Endothelial cell of umbilical vein (primary cell): Measurements from ENCODE around the gene CDHR4. TPM values are rescaled to one million over a fixed set of nuclear protein-coding genes. Genes with fewer than 3 reads are reported as not detected.

Source experiments
- BruUV-seq: library from RNA; stranded (reverse); fragments of 400-500 nt; replicated peaks from 2 replicates; lab custom pipeline; 2021; lab: Mats Ljungman, UMichigan
- CTCF ChIA-PET: fragments of 300-600, 350-600 bp; sonication (Branson Sonifier 250); formaldehyde crosslinking; loops from one replicate; lab custom pipeline; 2021; ENCODE audit warnings: antibody characterized with exemption, inconsistent platforms; lab: Charles Lee
- POLR2A ChIA-PET: fragments of 300-600, 350-600 bp; sonication (Branson Sonifier 250); formaldehyde crosslinking; loops from one replicate; lab custom pipeline; 2021; ENCODE audit warnings: antibody characterized with exemption, inconsistent platforms; lab: Charles Lee
- DNase-seq: peaks from one replicate; pipeline ENCODE4 v3.0.0-alpha.2; 2011; ENCODE audit warnings: low read depth, low spot score
- FAIRE-seq: peaks from 2 replicates; lab custom pipeline; 2011; peaks lifted over from hg19 to GRCh38; lab: Jason Lieb, UNC
- H2AFZ ChIP-seq: 2 replicates; pipeline ENCODE4 v1.6.0; 2012; ENCODE audit warnings: low read depth, low read length, control low read depth, inconsistent platforms
- H3K27ac ChIP-seq: 2 replicates; pipeline ENCODE4 v1.5.1; 2011; ENCODE audit warnings: low read depth, mild to moderate bottlenecking, control low read depth, low read length, moderate library complexity; ENCODE audit not compliant: insufficient read depth
- H3K27me3 ChIP-seq, 2 experiments: 2 replicates each; pipeline versions ENCODE4 v1.6.0 to v1.6.1; 2011; ENCODE audit warnings: low read length in 2 of 2, mixed read lengths in 1 of 2; ENCODE audit not compliant: control insufficient read depth in 2 of 2, insufficient read depth in 2 of 2
- H3K36me3 ChIP-seq, 2 experiments: 2 replicates in 1 of 2; 3 replicates in 1 of 2; pipeline ENCODE4 v1.5.1; 2011; ENCODE audit warnings: low read length in 2 of 2, mild to moderate bottlenecking in 1 of 2, moderate library complexity in 1 of 2; ENCODE audit not compliant: control insufficient read depth in 2 of 2, insufficient read depth in 2 of 2; ENCODE audit errors: extremely low read depth in 1 of 2
- H3K4me1 ChIP-seq: 3 replicates; pipeline ENCODE4 v1.5.1; 2011; ENCODE audit warnings: mild to moderate bottlenecking, low read length; ENCODE audit not compliant: control insufficient read depth, insufficient read depth; ENCODE audit errors: extremely low read depth
- H3K4me2 ChIP-seq: 2 replicates; pipeline ENCODE4 v1.6.1; 2011; ENCODE audit warnings: low read length, control low read depth, mixed read lengths; ENCODE audit not compliant: insufficient read depth
- H3K4me3 ChIP-seq, 3 experiments: fragments of 200-600 bp in 1 of 3; sonication (generic), shearing (Covaris generic) in 1 of 3; replicated peaks in 1 of 3; 2 replicates each; pipeline ENCODE4 v1.5.1; 2011 to 2016; ENCODE audit warnings: control low read depth in 3 of 3, low read length in 3 of 3, mild to moderate bottlenecking in 2 of 3, inconsistent platforms in 1 of 3, low read depth in 1 of 3, moderate library complexity in 1 of 3; ENCODE audit not compliant: insufficient read depth in 1 of 3
- H3K79me2 ChIP-seq: 2 replicates; pipeline ENCODE4 v1.6.0; 2012; ENCODE audit warnings: low read length, inconsistent platforms; ENCODE audit not compliant: control insufficient read depth, insufficient read depth
- H3K9ac ChIP-seq: replicated peaks from 2 replicates; pipeline ENCODE3; 2011; ENCODE audit warnings: low read length, control low read depth; ENCODE audit not compliant: insufficient read depth; ENCODE audit errors: extremely low read depth
- H3K9me1 ChIP-seq: replicated peaks from 3 replicates; pipeline ENCODE4 v1.6.0; 2011; ENCODE audit warnings: mild to moderate bottlenecking, low read length; ENCODE audit not compliant: control insufficient read depth, insufficient read depth; ENCODE audit errors: extremely low read depth
- H3K9me3 ChIP-seq: replicated peaks from 2 replicates; pipeline ENCODE4 v1.5.1; 2012; ENCODE audit warnings: low read length, inconsistent platforms; ENCODE audit not compliant: control insufficient read depth, insufficient read depth
- H4K20me1 ChIP-seq: replicated peaks from 2 replicates; pipeline ENCODE3; 2011; ENCODE audit warnings: mild to moderate bottlenecking, low read length; ENCODE audit not compliant: control insufficient read depth, insufficient read depth; ENCODE audit errors: extremely low read depth
- EZH2 ChIP-seq: IDR thresholded peaks from 2 replicates; pipeline ENCODE4 v1.6.1; 2012; ENCODE audit warnings: borderline replicate concordance, low read depth, mild to moderate bottlenecking, moderate library complexity, low read length, inconsistent platforms; ENCODE audit not compliant: severe bottlenecking
- FOS ChIP-seq: IDR thresholded peaks from 2 replicates; pipeline ENCODE4 v1.6.1; 2011; ENCODE audit warnings: mild to moderate bottlenecking, low read length, moderate library complexity, borderline replicate concordance; ENCODE audit not compliant: insufficient read depth
- GATA2 ChIP-seq: IDR thresholded peaks from 2 replicates; pipeline ENCODE4 v1.7.0; 2011; ENCODE audit warnings: low read depth, mild to moderate bottlenecking, moderate library complexity, mixed read lengths, low read length; ENCODE audit not compliant: insufficient read length, insufficient read depth
- JUN ChIP-seq: IDR thresholded peaks from 2 replicates; pipeline ENCODE4 v1.6.1; 2011; ENCODE audit warnings: borderline replicate concordance, low read depth; ENCODE audit not compliant: insufficient read length, insufficient read depth
- MYC ChIP-seq: IDR thresholded peaks from one replicate; pipeline ENCODE4 v1.6.1; 2011; ENCODE audit warnings: mild to moderate bottlenecking, low read depth, low read length
- POLR2A ChIP-seq: IDR thresholded peaks from 2 replicates; pipeline ENCODE4 v1.6.1; 2012; ENCODE audit warnings: low read depth, mild to moderate bottlenecking, control low read depth, low read length
- POLR2AphosphoS5 ChIP-seq: IDR thresholded peaks from 2 replicates; pipeline ENCODE4 v1.6.1; 2012; ENCODE audit warnings: low read depth, mild to moderate bottlenecking, control low read depth, low read length, moderate library complexity; ENCODE audit not compliant: insufficient read depth
- dilution Hi-C: fragments of 300-500 bp; cut with MboI; formaldehyde crosslinking; loops from one replicate; pipeline ENCODE4 v1.15.0; 2019; ENCODE audit warnings: low sequenced_read_pairs; ENCODE audit not compliant: extremely low pct_ligation_motif_present
- intact Hi-C: fragments of 100-400 bp; cut with micrococcal nuclease; formaldehyde crosslinking; loops from one replicate; pipeline ENCODE4 v1.10.0; 2022
- polyA plus RNA-seq, 4 experiments: library from polyadenylated mRNA; depleted of rRNA in 3 of 4; stranded (reverse) in 3 of 4; unstranded in 1 of 4; fragments of >200 nt; gene quantifications; 2 replicates each; pipeline versions ENCODE4 v1.2.1 to v1.2.3, GENCODE V29; 2011 to 2012; ENCODE audit warnings: missing spikeins in 1 of 4
- total RNA-seq: library from RNA; stranded (reverse); gene quantifications from 2 replicates; pipeline ENCODE4 v1.2.3, GENCODE V29; 2021
- TF ChIP-seq, protein P1 (sequence below): IDR thresholded peaks from 2 replicates; pipeline ENCODE4 v1.6.1; 2011; ENCODE audit not compliant: insufficient read depth, insufficient read length
- TF ChIP-seq, protein P2 (sequence below), 2 donors: IDR thresholded peaks; 1 replicate in 1 of 2; 2 replicates in 1 of 2; pipeline ENCODE4 v1.5.1; 2011; ENCODE audit warnings: low read length in 2 of 2, mild to moderate bottlenecking in 2 of 2, moderate library complexity in 2 of 2, control low read depth in 1 of 2, inconsistent platforms in 1 of 2, low read depth in 1 of 2; ENCODE audit not compliant: insufficient read depth in 1 of 2; ENCODE audit errors: extremely low read depth in 1 of 2

Gene CDHR4
- total and polyA plus RNA-seq, 2 donors (not counting 3 experiments of a cell fraction or from before 2014, with no cell fraction given), result 0.19 TPM; not detected in 1

DNA sequence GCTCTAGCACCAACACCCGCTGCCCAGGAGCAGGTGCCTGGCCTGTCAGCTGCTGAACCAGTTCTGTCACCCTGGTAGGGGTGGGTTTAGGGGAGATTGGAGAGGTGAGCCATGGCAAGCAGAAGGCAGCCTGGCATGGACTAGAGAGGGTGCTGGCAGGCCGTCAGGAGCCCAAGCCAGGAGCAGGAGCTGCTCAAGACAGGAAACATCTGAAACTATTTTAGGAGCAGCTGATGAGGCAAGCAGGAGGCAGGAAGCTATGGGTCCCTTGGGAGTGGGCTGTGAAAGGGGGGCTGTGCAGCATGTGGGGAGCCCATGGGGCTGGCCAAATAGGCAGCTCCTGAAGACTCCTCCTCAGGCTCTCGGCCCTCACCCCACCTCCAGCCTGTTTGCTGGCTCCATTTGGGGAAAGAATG, 5.7 kb upstream of the CDHR4 start:
- BruUV-seq, result no TSS peak
- TF ChIP-seq, protein P1, sequence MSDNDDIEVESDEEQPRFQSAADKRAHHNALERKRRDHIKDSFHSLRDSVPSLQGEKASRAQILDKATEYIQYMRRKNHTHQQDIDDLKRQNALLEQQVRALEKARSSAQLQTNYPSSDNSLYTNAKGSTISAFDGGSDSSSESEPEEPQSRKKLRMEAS, result no peak
- peak; percentile 63 for TF ChIP-seq POLR2AphosphoS5
- no peak for TF ChIP-seq MYC
- TF ChIP-seq JUN, result no peak
- Histone ChIP-seq H3K27ac (peak overlapping the region; percentile 86), H3K27me3 (no peaks in the 10 kb centered on the region), H3K79me2 (no peaks in the 10 kb centered on the region), H2AFZ (no peak overlapping the region), H3K9ac (peak overlapping the region; percentile 75), H3K9me3 (no peaks in the 10 kb centered on the region), H4K20me1 (no peaks in the 10 kb centered on the region), H3K4me1 (peaks cover 39% of the 10 kb centered on the region), H3K4me2 (peak overlapping the region; percentile 28), H3K36me3 (peaks cover 0 to 5% of the 10 kb centered on the region in 2 experiments), H3K9me1 (no peaks in the 10 kb centered on the region), H3K4me3 (peak overlapping the region in 2 of 3 experiments; percentile 31 to 86)
- CTCF ChIA-PET, result interaction anchor here (0.7 to 12.4 kb wide), 10 partner anchors 8 to 135 kb away, joined by 3 to 545 read pairs (median 8); partner anchors contain the start of genes MON1A, RBM6 and UBA7
- FAIRE-seq (peak; percentile 91), DNase-seq (peak; percentile 93)
- POLR2A ChIA-PET, result interaction anchor here (1.2 to 1.9 kb wide), 3 partner anchors 8 to 34 kb away, joined by 4 to 8 read pairs (median 7); partner anchors contain the start of gene UBA7
- dilution Hi-C loops, result no loop called here
- intact Hi-C loops, result loop anchor here (1.0 to 5.0 kb wide), 2 partner anchors 8 to 362 kb away; partner anchors contain the start of gene UBA7

DNA sequence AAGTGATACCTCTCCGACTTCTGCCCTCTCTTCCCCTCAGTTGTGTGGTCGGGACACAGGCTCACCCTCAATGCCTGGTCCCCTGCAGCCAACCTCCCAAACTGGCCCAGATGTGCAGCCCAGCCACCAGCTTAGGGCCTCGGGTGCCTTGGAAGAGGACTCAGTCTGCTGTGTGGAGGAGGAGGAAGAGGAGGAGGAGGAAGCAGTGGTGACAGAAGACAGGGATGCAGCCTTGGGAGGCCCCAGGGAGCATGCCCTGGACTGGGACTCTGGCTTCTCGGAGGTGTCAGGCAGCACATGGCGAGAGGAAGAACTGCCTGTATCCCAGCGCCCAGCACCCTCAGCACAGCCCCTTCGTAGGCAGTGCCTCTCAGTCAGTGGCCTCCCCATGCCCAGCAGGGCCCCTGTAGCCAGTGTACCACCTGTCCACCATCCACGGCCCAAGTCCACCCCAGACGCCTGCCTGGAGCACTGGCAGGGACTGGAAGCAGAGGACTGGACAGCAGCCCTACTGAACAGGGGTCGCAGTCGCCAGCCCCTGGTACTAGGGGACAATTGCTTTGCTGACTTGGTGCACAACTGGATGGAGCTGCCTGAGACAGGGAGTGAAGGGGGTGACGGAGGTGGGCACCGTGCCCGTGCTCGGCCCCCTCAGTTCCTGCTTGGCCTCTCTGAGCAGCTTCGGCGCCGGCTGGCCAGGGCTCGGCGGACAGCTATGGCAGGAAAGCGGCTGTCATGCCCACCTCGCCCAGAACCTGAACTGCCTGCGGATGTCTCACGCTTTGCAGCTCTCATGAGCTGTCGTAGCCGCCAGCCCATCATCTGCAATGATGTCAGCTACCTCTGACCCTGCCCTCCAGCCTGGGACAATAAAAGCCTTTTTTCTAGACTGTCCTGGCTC, 4.7 kb upstream of the CDHR4 start:
- ChIA-PET POLR2A (interaction anchor here (1.2 to 1.9 kb wide), 3 partner anchors 9 to 35 kb away, joined by 7 to 15 read pairs (median 8); partner anchors contain the start of gene UBA7), CTCF (interaction anchor here (0.7 to 12.4 kb wide), 14 partner anchors 9 to 265 kb away, joined by 3 to 545 read pairs (median 10); partner anchors contain the start of genes IP6K1, MON1A and UBA7)
- FAIRE-seq (peak; percentile 71), DNase-seq (peak; percentile 54)
- peak overlapping the region; percentile 50 for H3K4me2 ChIP-seq
- H3K9me3 ChIP-seq, result no peaks in the 10 kb centered on the region
- intact Hi-C loops (loop anchor here (1.0 to 5.0 kb wide), 4 partner anchors 9 to 363 kb away; partner anchors contain the start of genes RBM5 and UBA7), dilution Hi-C loops (no loop called here)
- no peaks in the 10 kb centered on the region for H3K9me1 ChIP-seq
- peak overlapping the region in 2 of 3 experiments; percentile 76 to 86 for H3K4me3 ChIP-seq
- H3K79me2 ChIP-seq, result no peaks in the 10 kb centered on the region
- TF ChIP-seq, protein P2, sequence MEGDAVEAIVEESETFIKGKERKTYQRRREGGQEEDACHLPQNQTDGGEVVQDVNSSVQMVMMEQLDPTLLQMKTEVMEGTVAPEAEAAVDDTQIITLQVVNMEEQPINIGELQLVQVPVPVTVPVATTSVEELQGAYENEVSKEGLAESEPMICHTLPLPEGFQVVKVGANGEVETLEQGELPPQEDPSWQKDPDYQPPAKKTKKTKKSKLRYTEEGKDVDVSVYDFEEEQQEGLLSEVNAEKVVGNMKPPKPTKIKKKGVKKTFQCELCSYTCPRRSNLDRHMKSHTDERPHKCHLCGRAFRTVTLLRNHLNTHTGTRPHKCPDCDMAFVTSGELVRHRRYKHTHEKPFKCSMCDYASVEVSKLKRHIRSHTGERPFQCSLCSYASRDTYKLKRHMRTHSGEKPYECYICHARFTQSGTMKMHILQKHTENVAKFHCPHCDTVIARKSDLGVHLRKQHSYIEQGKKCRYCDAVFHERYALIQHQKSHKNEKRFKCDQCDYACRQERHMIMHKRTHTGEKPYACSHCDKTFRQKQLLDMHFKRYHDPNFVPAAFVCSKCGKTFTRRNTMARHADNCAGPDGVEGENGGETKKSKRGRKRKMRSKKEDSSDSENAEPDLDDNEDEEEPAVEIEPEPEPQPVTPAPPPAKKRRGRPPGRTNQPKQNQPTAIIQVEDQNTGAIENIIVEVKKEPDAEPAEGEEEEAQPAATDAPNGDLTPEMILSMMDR (IDR thresholded peaks at IDR 0.05; ENCODE audit: extremely low read depth in 1 of 2, insufficient read depth in 1 of 2, low read depth in 1 of 2, low read length in 2 of 2), result no peak
- TF ChIP-seq FOS, result no peak
- no peak for TF ChIP-seq POLR2A
- TF ChIP-seq, protein P1, result no peak
- TF ChIP-seq MYC, result no peak
- TF ChIP-seq EZH2, result no peak
- TF ChIP-seq GATA2, result no peak
- TF ChIP-seq JUN, result no peak
- TF ChIP-seq POLR2AphosphoS5, result no peak
- H3K9ac ChIP-seq, result no peak overlapping the region
- peaks cover 0 to 4% of the 10 kb centered on the region in 2 experiments for H3K36me3 ChIP-seq
- H3K4me1 ChIP-seq, result peaks cover 39% of the 10 kb centered on the region
- no peaks in the 10 kb centered on the region for H4K20me1 ChIP-seq
- BruUV-seq, result no TSS peak
- no peaks in the 10 kb centered on the region for H3K27me3 ChIP-seq
- H2AFZ ChIP-seq, result no peak overlapping the region
- H3K27ac ChIP-seq, result peak overlapping the region; percentile 86
